Adrenal gland (tissue), 12 donors: ENCODE data around the gene ANKRD42. TPM values are rescaled to one million over a fixed set of nuclear protein-coding genes. Genes with fewer than 3 reads are reported as not detected.

ENCODE experiments used
- DNase-seq, 7 donors: peaks; one replicate each; pipeline ENCODE4 v3.0.0-alpha.2; 2019 to 2020
- H3K27ac ChIP-seq, 5 donors: fragments of 200-600 bp; sonication (generic) in 4 of 5; 1 replicate in 3 of 5; 2 replicates in 2 of 5; pipeline versions ENCODE4 v1.5.1 to v1.8.0; 2016 to 2020; ENCODE audit warnings: mild to moderate bottlenecking in 1 of 5
- H3K27me3 ChIP-seq: fragments of 200-600 bp; 2 replicates; pipeline ENCODE4 v1.8.0; 2021
- H3K36me3 ChIP-seq, 2 donors: fragments of 200-600 bp; replicated peaks in 1 of 2; 1 replicate in 1 of 2; 2 replicates in 1 of 2; pipeline versions ENCODE4 v1.5.1 to v1.8.0; 2018 to 2022
- H3K4me1 ChIP-seq, 2 donors: fragments of 200-600 bp; replicated peaks in 1 of 2; 1 replicate in 1 of 2; 2 replicates in 1 of 2; pipeline versions ENCODE4 v1.5.1 to v1.8.0; 2018 to 2021
- H3K4me3 ChIP-seq, 4 donors: fragments of 200-600 bp; sonication (generic) in 3 of 4; one replicate each; pipeline ENCODE4 v1.5.1; 2016 to 2018
- H3K9me3 ChIP-seq, 3 donors: fragments of 200-600 bp; sonication (generic) in 1 of 3; replicated peaks in 1 of 3; 1 replicate in 2 of 3; 2 replicates in 1 of 3; pipeline versions ENCODE4 v1.5.1 to v1.8.0; 2016 to 2021
- CTCF ChIP-seq, 6 experiments: fragments of 450-650 bp in 4 of 6; fragments of 200-600 bp in 2 of 6; sonication (generic) in 1 of 6; IDR thresholded peaks; 1 replicate in 5 of 6; 2 replicates in 1 of 6; pipeline versions ENCODE4 v1.5.1 to v1.8.0; 2016 to 2021; ENCODE audit warnings: antibody characterized with exemption in 6 of 6, mild to moderate bottlenecking in 2 of 6, moderate library complexity in 1 of 6
- POLR2A ChIP-seq, 2 donors: fragments of 450-650 bp; IDR thresholded peaks; one replicate each; pipeline ENCODE4 v1.6.1; 2017; ENCODE audit warnings: antibody characterized with exemption in 2 of 2, mild to moderate bottlenecking in 2 of 2, moderate library complexity in 1 of 2
- WGBS, 4 donors: extraction: QIAGEN DNeasy Blood & Tissue Kit in 2 of 4; methylation state at CpG; one replicate each; pipeline versions ENCODE4 v1.1.5 to v1.1.7; 2013 to 2017; 5-methylcytosine and 5-hydroxymethylcytosine counted together
- intact Hi-C, 2 donors: fragments of 100-400 bp; cut with DNase I; formaldehyde crosslinking; loops; one replicate each; pipeline versions ENCODE4 v1.14.1 to v1.15.0; 2022 to 2023
- polyA plus RNA-seq, 3 donors: library from polyadenylated mRNA; stranded (reverse); fragments of 200-250 nt in 2 of 3; fragments of 350-450 nt in 1 of 3; fragmentation: Illumina TruSeq in 1 of 3; extraction: RNeasy Lipid Tissue Mini Kit (QIAGEN cat#74804) in 1 of 3; gene quantifications; one replicate each; pipeline ENCODE4 v1.2.3, GENCODE V29; 2013 to 2014
- total RNA-seq, 9 donors: library from RNA; depleted of rRNA in 4 of 9; stranded (reverse); fragments of >200 nt in 4 of 9; fragments of 120-200 nt in 1 of 9; fragmentation: NEBNext Ultra II Directional in 1 of 9; extraction: Animal tissue kit (Norgen Biotek cat#: 25700) in 1 of 9; gene quantifications; one replicate each; pipeline versions ENCODE4 v1.1.0 to v1.2.4, GENCODE V29; 2013 to 2023
- donor health status: healthy with polysubstance abuse.
- donor health status: Bipolar disorder and iron deficiency.
- donor health status: DM: yes; HTN: yes; CAD: no.
- donor health status: DM: no; HTN: no; CAD: no.
- donor health status: DM: no; HTN: no; CAD: no.
- donor health status: DM: yes; HTN: yes; CAD: no.

Gene ANKRD42
- total and polyA plus RNA-seq, 12 donors, result 9.0 to 34.3 (median 23.3) TPM

- TF ChIP-seq CTCF (IDR thresholded peaks at IDR 0.05), result no peak
- TF ChIP-seq POLR2A (IDR thresholded peaks at IDR 0.05), result no peak
- intact Hi-C loops, result no loop called here
- H3K27ac ChIP-seq, result peak overlapping the region in 3 of 5 donors; percentile 51 to 80 (median 71)
- no peaks in the 10 kb centered on the region for H3K9me3 ChIP-seq
- H3K4me1 ChIP-seq, result peaks cover 13 to 33% of the 10 kb centered on the region in 2 donors
- no peak overlapping the region for H3K4me3 ChIP-seq
- H3K36me3 ChIP-seq, result peaks cover 0 to 27% of the 10 kb centered on the region in 2 donors
- peak in 1 of 7 donors; percentile 15 for DNase-seq
- no peaks in the 10 kb centered on the region for H3K27me3 ChIP-seq
Observed at GRCh38 chr11:83272627-83273026, 79.1 kb downstream of the ANKRD42 start.

GRCh38 chr11:83275888-83276641 is 82.6 kb downstream of the ANKRD42 start:
- Histone ChIP-seq H3K27ac (no peak overlapping the region), H3K27me3 (no peaks in the 10 kb centered on the region), H3K9me3 (no peaks in the 10 kb centered on the region), H3K36me3 (peaks cover 0 to 44% of the 10 kb centered on the region in 2 donors), H3K4me3 (no peak overlapping the region), H3K4me1 (peaks cover 7 to 27% of the 10 kb centered on the region in 2 donors)
- intact Hi-C loops, result no loop called here
- WGBS, 4 donors, result 86 to 93% (median 87%) methylated on average over 8 of the region's 8 CpGs
- DNase-seq, result no peak
- no peak for TF ChIP-seq CTCF (IDR thresholded peaks at IDR 0.05)
- TF ChIP-seq POLR2A (IDR thresholded peaks at IDR 0.05), result no peak

GRCh38 chr11:83278351-83278750 is 84.8 kb downstream of the ANKRD42 start:
- DNase-seq, result no peak
- Histone ChIP-seq H3K4me3 (no peak overlapping the region), H3K4me1 (peaks cover 3 to 35% of the 10 kb centered on the region in 2 donors), H3K27me3 (no peaks in the 10 kb centered on the region), H3K27ac (no peak overlapping the region), H3K9me3 (no peaks in the 10 kb centered on the region), H3K36me3 (peaks cover 0 to 42% of the 10 kb centered on the region in 2 donors)
- intact Hi-C loops, result no loop called here
- TF ChIP-seq POLR2A (IDR thresholded peaks at IDR 0.05) (no peak), CTCF (IDR thresholded peaks at IDR 0.05) (no peak)

GRCh38 chr11:83280256-83280655 is 86.7 kb downstream of the ANKRD42 start:
- no peaks in the 10 kb centered on the region for H3K27me3 ChIP-seq
- no peaks in the 10 kb centered on the region for H3K9me3 ChIP-seq
- intact Hi-C loops, result no loop called here
- TF ChIP-seq POLR2A (IDR thresholded peaks at IDR 0.05) (no peak), CTCF (IDR thresholded peaks at IDR 0.05) (no peak)
- H3K4me3 ChIP-seq, result no peak overlapping the region
- H3K27ac ChIP-seq, result no peak overlapping the region
- 54 to 83% (median 77%) methylated on average over 1 of the region's 1 CpG for WGBS, 4 donors
- no peak for DNase-seq
- H3K36me3 ChIP-seq, result peaks cover 0 to 31% of the 10 kb centered on the region in 2 donors
- peaks cover 7 to 42% of the 10 kb centered on the region in 2 donors for H3K4me1 ChIP-seq
